Measurements from ENCODE around the gene CACNA2D4.

GRCh38 chr12:1747609-1748008, 170.8 kb downstream of the CACNA2D4 start:
- TF ChIP-seq CTCF (IDR thresholded peaks at IDR 0.05; ENCODE audit: insufficient read depth, low read length), result no peak
- TF ChIP-seq POLR2AphosphoS5 (IDR thresholded peaks at IDR 0.05; ENCODE audit: low read depth), result no peak
- no peak for TF ChIP-seq REST (IDR thresholded peaks at IDR 0.05; ENCODE audit: insufficient replicate concordance, low read depth)
